Measurements from ENCODE around the gene DNAH7. TPM values are rescaled to one million over a fixed set of nuclear protein-coding genes. Genes with fewer than 3 reads are reported as not detected.

DNAH7 gene
- total RNA-seq, 1 experiment from 2014 or later: 0.98 TPM

DNA sequence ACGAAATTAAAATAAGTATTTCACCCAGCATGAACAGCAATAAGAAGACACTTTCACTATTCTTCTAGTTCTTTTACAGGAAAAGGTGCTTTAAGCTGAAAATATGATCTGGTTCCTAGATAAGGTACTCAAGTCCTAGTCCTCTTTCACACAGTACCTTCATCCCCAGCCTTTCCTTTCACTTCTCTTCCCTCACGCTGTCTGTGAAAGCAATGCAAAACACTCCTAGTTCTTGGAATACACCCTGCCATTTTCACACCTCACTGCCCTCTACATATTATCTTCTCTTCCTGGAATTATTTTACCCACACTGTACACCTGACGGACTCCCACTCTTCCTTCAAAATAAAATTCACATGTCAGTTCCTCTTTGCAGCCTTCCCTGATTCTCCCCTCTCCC is 82.9 kb downstream of the DNAH7 start:
- POLR2A ChIA-PET: no interaction called here

GRCh38 chr2:195984923-195985726 is 83.5 kb downstream of the DNAH7 start:
- DNase-seq (ENCODE audit: unreplicated experiment): no peak
- ChIA-PET POLR2A (no interaction called here), CTCF (interaction anchor here (0.6 to 1.0 kb wide), 2 partner anchors 28 to 423 kb away, joined by 3 read pairs; no protein-coding TSS in a partner anchor)
- TF ChIP-seq, protein P1, sequence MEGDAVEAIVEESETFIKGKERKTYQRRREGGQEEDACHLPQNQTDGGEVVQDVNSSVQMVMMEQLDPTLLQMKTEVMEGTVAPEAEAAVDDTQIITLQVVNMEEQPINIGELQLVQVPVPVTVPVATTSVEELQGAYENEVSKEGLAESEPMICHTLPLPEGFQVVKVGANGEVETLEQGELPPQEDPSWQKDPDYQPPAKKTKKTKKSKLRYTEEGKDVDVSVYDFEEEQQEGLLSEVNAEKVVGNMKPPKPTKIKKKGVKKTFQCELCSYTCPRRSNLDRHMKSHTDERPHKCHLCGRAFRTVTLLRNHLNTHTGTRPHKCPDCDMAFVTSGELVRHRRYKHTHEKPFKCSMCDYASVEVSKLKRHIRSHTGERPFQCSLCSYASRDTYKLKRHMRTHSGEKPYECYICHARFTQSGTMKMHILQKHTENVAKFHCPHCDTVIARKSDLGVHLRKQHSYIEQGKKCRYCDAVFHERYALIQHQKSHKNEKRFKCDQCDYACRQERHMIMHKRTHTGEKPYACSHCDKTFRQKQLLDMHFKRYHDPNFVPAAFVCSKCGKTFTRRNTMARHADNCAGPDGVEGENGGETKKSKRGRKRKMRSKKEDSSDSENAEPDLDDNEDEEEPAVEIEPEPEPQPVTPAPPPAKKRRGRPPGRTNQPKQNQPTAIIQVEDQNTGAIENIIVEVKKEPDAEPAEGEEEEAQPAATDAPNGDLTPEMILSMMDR (IDR thresholded peaks at IDR 0.05; ENCODE audit: unreplicated experiment): no peak
- no TSS peak for BruUV-seq (replicated peaks)
- no peaks in the 10 kb centered on the region for H3K9me3 Mint-ChIP-seq (ENCODE audit: unreplicated experiment)
- H3K4me1 Mint-ChIP-seq (ENCODE audit: insufficient read depth, unreplicated experiment): peaks cover 7% of the 10 kb centered on the region
- H3K4me3 Mint-ChIP-seq (ENCODE audit: unreplicated experiment): no peak overlapping the region
- no peak overlapping the region for H3K27ac Mint-ChIP-seq (ENCODE audit: low read depth, unreplicated experiment)
- intact Hi-C loops (cut with micrococcal nuclease): no loop called here
- H3K36me3 Mint-ChIP-seq (ENCODE audit: insufficient read depth, unreplicated experiment): no peaks in the 10 kb centered on the region
- H3K27me3 Mint-ChIP-seq (ENCODE audit: insufficient read depth, unreplicated experiment): no peaks in the 10 kb centered on the region

More for the DNA sequence above, 82.9 kb downstream of the DNAH7 start:
- no peak for DNase-seq (ENCODE audit: unreplicated experiment)
- no peaks in the 10 kb centered on the region for H3K27me3 Mint-ChIP-seq (ENCODE audit: insufficient read depth, unreplicated experiment)
- CTCF ChIA-PET: interaction anchor here (0.6 kb wide), 1 partner anchor 424 kb away, joined by 3 read pairs; no protein-coding TSS in a partner anchor
- TF ChIP-seq, protein P1 (IDR thresholded peaks at IDR 0.05; ENCODE audit: unreplicated experiment): no peak
- BruUV-seq (replicated peaks): no TSS peak
- H3K27ac Mint-ChIP-seq (ENCODE audit: low read depth, unreplicated experiment): no peak overlapping the region
- no peaks in the 10 kb centered on the region for H3K36me3 Mint-ChIP-seq (ENCODE audit: insufficient read depth, unreplicated experiment)
- H3K9me3 Mint-ChIP-seq (ENCODE audit: unreplicated experiment): no peaks in the 10 kb centered on the region
- H3K4me3 Mint-ChIP-seq (ENCODE audit: unreplicated experiment): no peak overlapping the region
- intact Hi-C loops (cut with micrococcal nuclease): no loop called here
- peaks cover 7% of the 10 kb centered on the region for H3K4me1 Mint-ChIP-seq (ENCODE audit: insufficient read depth, unreplicated experiment)

DNA sequence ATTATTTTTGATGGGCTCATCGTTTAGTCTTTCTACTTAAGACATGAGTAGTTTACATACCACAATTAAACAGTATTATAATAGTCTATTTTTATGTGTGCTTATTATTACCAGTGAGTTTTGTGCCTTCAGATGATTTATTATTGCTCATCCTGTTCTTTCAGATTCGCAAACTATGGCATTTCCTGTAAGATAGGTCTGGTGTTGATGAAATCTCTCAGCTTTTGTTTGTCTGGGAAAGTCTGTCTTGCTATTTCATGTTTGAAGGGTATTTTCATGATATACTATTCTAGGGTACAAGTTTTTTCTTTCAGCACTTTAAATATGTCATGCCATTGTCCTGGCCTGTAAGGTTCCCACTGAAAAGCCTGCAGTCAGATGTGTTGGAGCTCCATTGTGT is 101.3 kb downstream of the DNAH7 start:
- CTCF ChIA-PET: interaction anchor here (0.9 kb wide), 1 partner anchor 30 kb away, joined by 4 read pairs; no protein-coding TSS in a partner anchor

DNA sequence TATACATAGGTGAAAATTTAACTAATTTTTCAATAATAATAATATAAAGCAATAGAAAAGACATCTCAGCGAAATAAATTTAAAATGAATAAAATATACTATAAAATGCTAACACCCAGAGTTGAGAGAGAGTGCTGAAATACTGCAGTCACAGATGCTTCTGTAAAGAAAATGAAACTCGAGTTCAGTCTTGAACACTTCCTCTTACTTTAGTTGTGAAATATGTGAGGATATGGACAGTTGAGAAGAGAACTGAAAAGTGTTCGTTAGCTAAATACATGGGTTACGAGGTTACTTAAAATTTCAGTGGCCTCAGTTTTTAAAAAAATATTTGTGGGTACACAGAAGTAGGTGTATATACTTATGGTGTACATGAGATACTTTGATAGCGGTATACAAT is 106.8 kb downstream of the DNAH7 start:
- ChIA-PET CTCF (no interaction called here), POLR2A (no interaction called here)
- Mint-ChIP-seq H3K27ac (ENCODE audit: low read depth, unreplicated experiment) (no peak overlapping the region), H3K4me1 (ENCODE audit: insufficient read depth, unreplicated experiment) (no peaks in the 10 kb centered on the region), H3K9me3 (ENCODE audit: unreplicated experiment) (no peaks in the 10 kb centered on the region), H3K36me3 (ENCODE audit: insufficient read depth, unreplicated experiment) (no peaks in the 10 kb centered on the region), H3K27me3 (ENCODE audit: insufficient read depth, unreplicated experiment) (no peaks in the 10 kb centered on the region), H3K4me3 (ENCODE audit: unreplicated experiment) (no peak overlapping the region)
- no peak for DNase-seq (ENCODE audit: unreplicated experiment)
- intact Hi-C loops (cut with micrococcal nuclease): no loop called here
- BruUV-seq (replicated peaks): no TSS peak
- TF ChIP-seq, protein P1 (IDR thresholded peaks at IDR 0.05; ENCODE audit: unreplicated experiment): no peak

More for the DNA sequence above, 101.3 kb downstream of the DNAH7 start:
- intact Hi-C loops (cut with micrococcal nuclease): no loop called here
- H3K27me3 Mint-ChIP-seq (ENCODE audit: insufficient read depth, unreplicated experiment): no peaks in the 10 kb centered on the region
- TF ChIP-seq, protein P1 (IDR thresholded peaks at IDR 0.05; ENCODE audit: unreplicated experiment): no peak
- no peaks in the 10 kb centered on the region for H3K4me1 Mint-ChIP-seq (ENCODE audit: insufficient read depth, unreplicated experiment)
- POLR2A ChIA-PET: no interaction called here
- BruUV-seq (replicated peaks): no TSS peak
- no peak overlapping the region for H3K4me3 Mint-ChIP-seq (ENCODE audit: unreplicated experiment)
- H3K27ac Mint-ChIP-seq (ENCODE audit: low read depth, unreplicated experiment): no peak overlapping the region
- no peaks in the 10 kb centered on the region for H3K36me3 Mint-ChIP-seq (ENCODE audit: insufficient read depth, unreplicated experiment)
- DNase-seq (ENCODE audit: unreplicated experiment): no peak
- no peaks in the 10 kb centered on the region for H3K9me3 Mint-ChIP-seq (ENCODE audit: unreplicated experiment)

Data from MCF 10A (cell line).